Osteoblast (primary cell): ENCODE data around the gene TMEM250. TPM values are rescaled to one million over a fixed set of nuclear protein-coding genes. Genes with fewer than 3 reads are reported as not detected.

Source experiments
- DNase-seq: peaks from one replicate; pipeline ENCODE4 v3.0.0; 2011; ENCODE audit warnings: low spot score, mixed read lengths; ENCODE audit not compliant: insufficient read length; ENCODE audit errors: missing footprints
- H2AFZ ChIP-seq: 2 replicates; pipeline ENCODE4 v1.6.0; 2011; ENCODE audit warnings: mild to moderate bottlenecking, low read length
- H3K27ac ChIP-seq: 2 replicates; pipeline ENCODE4 v1.5.1; 2011; ENCODE audit warnings: mild to moderate bottlenecking, low read depth, low read length, moderate library complexity
- H3K27me3 ChIP-seq: 2 replicates; pipeline ENCODE4 v1.6.0; 2012; ENCODE audit warnings: mild to moderate bottlenecking, control low read depth, inconsistent platforms, low read length, moderate library complexity; ENCODE audit not compliant: insufficient read depth
- H3K36me3 ChIP-seq: 2 replicates; pipeline ENCODE4 v1.5.1; 2011; ENCODE audit warnings: mild to moderate bottlenecking, low read length, control low read depth, moderate library complexity; ENCODE audit not compliant: insufficient read depth
- H3K4me1 ChIP-seq: 2 replicates; pipeline ENCODE4 v1.5.1; 2011; ENCODE audit warnings: mild to moderate bottlenecking, low read length, control low read depth, moderate library complexity; ENCODE audit not compliant: insufficient read depth
- H3K4me2 ChIP-seq: 2 replicates; pipeline ENCODE4 v1.6.0; 2011; ENCODE audit warnings: mild to moderate bottlenecking, low read length; ENCODE audit not compliant: insufficient read depth
- H3K4me3 ChIP-seq: fragments of 200-600 bp; sonication (generic); 3 replicates; pipeline ENCODE4 v1.5.1; 2012; ENCODE audit warnings: mild to moderate bottlenecking, low read length, inconsistent platforms; ENCODE audit not compliant: insufficient read depth
- H3K79me2 ChIP-seq: 2 replicates; pipeline ENCODE4 v1.6.0; 2012; ENCODE audit warnings: mild to moderate bottlenecking, low read length, control low read depth, inconsistent platforms; ENCODE audit not compliant: insufficient read depth
- H3K9me3 ChIP-seq: 2 replicates; pipeline ENCODE4 v1.5.1; 2011; ENCODE audit warnings: low read depth, low read length, control low read depth
- H4K20me1 ChIP-seq: 2 replicates; pipeline ENCODE4 v1.6.0; 2012; ENCODE audit warnings: mild to moderate bottlenecking, low read length, control low read depth; ENCODE audit not compliant: insufficient read depth
- CTCF ChIP-seq: IDR thresholded peaks from 2 replicates; pipeline ENCODE4 v1.5.1; 2011; ENCODE audit warnings: mild to moderate bottlenecking, low read depth, low read length, moderate library complexity; ENCODE audit errors: extremely low read depth
- total RNA-seq: library from RNA; depleted of rRNA; stranded (reverse); fragments of >200 nt; gene quantifications from 2 replicates; pipeline ENCODE4 v1.2.3, GENCODE V29; 2012

The TMEM250 gene
- total RNA-seq, 1 donor: 65.5 TPM

- Histone ChIP-seq H3K4me1 (peaks cover 15% of the 10 kb centered on the region), H3K4me3 (peak overlapping the region; percentile 86), H3K27ac (peak overlapping the region; percentile 28), H3K79me2 (peaks cover 38% of the 10 kb centered on the region), H2AFZ (no peak overlapping the region), H3K4me2 (peak overlapping the region; percentile 87), H3K9me3 (no peaks in the 10 kb centered on the region), H4K20me1 (peaks cover 13% of the 10 kb centered on the region), H3K27me3 (no peaks in the 10 kb centered on the region), H3K36me3 (peaks cover 20% of the 10 kb centered on the region)
- DNase-seq: peak; percentile 95
- no peak for TF ChIP-seq CTCF
These were observed 757 bp downstream of the TMEM250 start for GRCh38 chr9:136117916-136118319.

- Histone ChIP-seq H3K79me2 (peaks cover 38% of the 10 kb centered on the region), H2AFZ (no peak overlapping the region), H3K36me3 (peaks cover 20% of the 10 kb centered on the region), H3K27ac (peak overlapping the region; percentile 28), H3K27me3 (no peaks in the 10 kb centered on the region), H3K9me3 (no peaks in the 10 kb centered on the region), H3K4me2 (peak overlapping the region; percentile 87), H3K4me1 (peaks cover 12% of the 10 kb centered on the region), H4K20me1 (peaks cover 13% of the 10 kb centered on the region), H3K4me3 (peak overlapping the region; percentile 86)
- no peak for DNase-seq
- no peak for TF ChIP-seq CTCF
These were observed 1.3 kb downstream of the TMEM250 start for GRCh38 chr9:136117291-136117915.

- no peak overlapping the region for H3K4me2 ChIP-seq
- H3K36me3 ChIP-seq: peaks cover 20% of the 10 kb centered on the region
These were observed 2.1 kb downstream of the TMEM250 start for GRCh38 chr9:136116360-136117098.

More at GRCh38 chr9:136116360-136117098, 2.1 kb downstream of the TMEM250 start:
- no peak for TF ChIP-seq CTCF
- peaks cover 13% of the 10 kb centered on the region for H4K20me1 ChIP-seq
- no peak overlapping the region for H2AFZ ChIP-seq
- H3K4me1 ChIP-seq: peaks cover 12% of the 10 kb centered on the region
- H3K9me3 ChIP-seq: no peaks in the 10 kb centered on the region
- DNase-seq: no peak
- H3K79me2 ChIP-seq: peaks cover 38% of the 10 kb centered on the region
- no peak overlapping the region for H3K27ac ChIP-seq
- no peaks in the 10 kb centered on the region for H3K27me3 ChIP-seq
- no peak overlapping the region for H3K4me3 ChIP-seq
